HG02840 (cell line): ENCODE results near the gene U2SURP.

ENCODE experiments used
- ATAC-seq: cut with Tn5 transposase; IDR thresholded peaks from one replicate; pipeline ENCODE4 v1.9.1; 2021; ENCODE audit warnings: mild to moderate bottlenecking, moderate library complexity, moderate number of reproducible peaks; ENCODE audit not compliant: unreplicated experiment, low FRiP score

The U2SURP gene

GRCh38 chr3:143001369-143002082, at the start of gene U2SURP:
Gene U2SURP (plus strand): TSS chr3:143001570. CDS start chr3:143001629, 59 bp downstream.
- ATAC-seq, result peak; percentile 90

- no peak for ATAC-seq
Measured at GRCh38 chr3:142951794-142952193, 49.6 kb upstream of the U2SURP start.

GRCh38 chr3:142952272-142953193, 48.8 kb upstream of the U2SURP start:
- ATAC-seq, result no peak

- ATAC-seq, result no peak
Measured at GRCh38 chr3:142953443-142953842, 47.9 kb upstream of the U2SURP start.

- ATAC-seq, result no peak
Measured at GRCh38 chr3:142958707-142959106, 42.7 kb upstream of the U2SURP start.

- no peak for ATAC-seq
Measured at GRCh38 chr3:142960322-142960850, 41.0 kb upstream of the U2SURP start.

- no peak for ATAC-seq
Measured at GRCh38 chr3:142961539-142961938, 39.8 kb upstream of the U2SURP start.

- no peak for ATAC-seq
Measured at GRCh38 chr3:142962175-142962519, 39.2 kb upstream of the U2SURP start.

GRCh38 chr3:142962520-142963233, 38.7 kb upstream of the U2SURP start:
- ATAC-seq, result no peak

- no peak for ATAC-seq
Measured at GRCh38 chr3:142963234-142963515, 38.2 kb upstream of the U2SURP start.

- ATAC-seq, result no peak
Measured at GRCh38 chr3:142963516-142964448, 37.6 kb upstream of the U2SURP start, which contains the start of gene PAQR9. Gene PAQR9 (minus strand): TSS chr3:142963674. CDS start chr3:142963336, 338 bp downstream.

GRCh38 chr3:142965581-142965980, 35.8 kb upstream of the U2SURP start:
- no peak for ATAC-seq

GRCh38 chr3:142966808-142967207, 34.6 kb upstream of the U2SURP start:
- no peak for ATAC-seq

GRCh38 chr3:142968319-142969025, 32.9 kb upstream of the U2SURP start:
- no peak for ATAC-seq

- no peak for ATAC-seq
Measured at GRCh38 chr3:142971431-142971830, 29.9 kb upstream of the U2SURP start.

GRCh38 chr3:142972092-142972753, 29.1 kb upstream of the U2SURP start:
- ATAC-seq, result no peak

- no peak for ATAC-seq
Measured at GRCh38 chr3:142973217-142974009, 28.0 kb upstream of the U2SURP start.
